ENCODE measurements around the gene RAB4A.

The RAB4A gene

GRCh38 chr1:229270547-229271447, at the start of gene RAB4A:
RAB4A (plus strand) TSS chr1:229271111; CDS start chr1:229271340, 229 bp downstream.
- peak; percentile 91 for DNase-seq

GRCh38 chr1:229222081-229222480, 48.8 kb upstream of the RAB4A start:
- DNase-seq = no peak

- no peak for DNase-seq
Observed at GRCh38 chr1:229223498-229223897, 47.4 kb upstream of the RAB4A start.

GRCh38 chr1:229224308-229224707, 46.6 kb upstream of the RAB4A start:
- no peak for DNase-seq

GRCh38 chr1:229225331-229225782, 45.6 kb upstream of the RAB4A start:
- no peak for DNase-seq

GRCh38 chr1:229226796-229227195, 44.1 kb upstream of the RAB4A start:
- no peak for DNase-seq

GRCh38 chr1:229227298-229227919, 43.5 kb upstream of the RAB4A start:
- DNase-seq = peak; percentile 67

GRCh38 chr1:229228522-229228921, 42.4 kb upstream of the RAB4A start:
- no peak for DNase-seq

GRCh38 chr1:229229137-229229720, 41.7 kb upstream of the RAB4A start:
- DNase-seq = no peak

- DNase-seq = no peak
Observed at GRCh38 chr1:229229721-229230139, 41.2 kb upstream of the RAB4A start.

- DNase-seq = no peak
Observed at GRCh38 chr1:229230140-229230892, 40.6 kb upstream of the RAB4A start.

- no peak for DNase-seq
Observed at GRCh38 chr1:229230893-229231753, 39.8 kb upstream of the RAB4A start.

GRCh38 chr1:229231754-229232119, 39.2 kb upstream of the RAB4A start:
- no peak for DNase-seq

- DNase-seq = no peak
Observed at GRCh38 chr1:229234870-229235472, 35.9 kb upstream of the RAB4A start.

GRCh38 chr1:229237320-229237719, 33.6 kb upstream of the RAB4A start:
- DNase-seq = no peak

- no peak for DNase-seq
Observed at GRCh38 chr1:229238231-229238630, 32.7 kb upstream of the RAB4A start.

- no peak for DNase-seq
Observed at GRCh38 chr1:229238674-229239415, 32.1 kb upstream of the RAB4A start.

GRCh38 chr1:229240532-229240931, 30.4 kb upstream of the RAB4A start:
- DNase-seq = no peak

- DNase-seq = no peak
Observed at GRCh38 chr1:229241390-229241789, 29.5 kb upstream of the RAB4A start.

- DNase-seq = no peak
Observed at GRCh38 chr1:229243638-229244037, 27.3 kb upstream of the RAB4A start.

GRCh38 chr1:229244091-229244490, 26.8 kb upstream of the RAB4A start:
- DNase-seq = no peak
